ENCODE measurements around the gene ELFN1.

ELFN1 gene

GRCh38 chr7:1623810-1624209 lies 46.3 kb upstream of the ELFN1 start:
- TF ChIP-seq POLR2AphosphoS5 (IDR thresholded peaks at IDR 0.05; ENCODE audit: low read depth, low read length) (no peak), REST (IDR thresholded peaks at IDR 0.05; ENCODE audit: insufficient read depth in 1 of 2, low read depth in 2 of 2, low read length in 2 of 2) (no peak), TAF1 (IDR thresholded peaks at IDR 0.05; ENCODE audit: borderline replicate concordance, insufficient read depth, low read length) (no peak), FOXP2 (optimal IDR thresholded peaks at IDR 0.05; ENCODE audit: borderline replicate concordance, extremely low read depth, extremely low read length, insufficient read depth) (no peak), SIN3A (IDR thresholded peaks at IDR 0.05; ENCODE audit: borderline replicate concordance, insufficient read depth, low read length) (no peak)

- TF ChIP-seq FOXP2 (optimal IDR thresholded peaks at IDR 0.05; ENCODE audit: borderline replicate concordance, extremely low read depth, extremely low read length, insufficient read depth): no peak
- no peak for TF ChIP-seq REST (IDR thresholded peaks at IDR 0.05; ENCODE audit: insufficient read depth in 1 of 2, low read depth in 2 of 2, low read length in 2 of 2)
- TF ChIP-seq POLR2AphosphoS5 (IDR thresholded peaks at IDR 0.05; ENCODE audit: low read depth, low read length): no peak
- TF ChIP-seq SIN3A (IDR thresholded peaks at IDR 0.05; ENCODE audit: borderline replicate concordance, insufficient read depth, low read length): no peak
- TF ChIP-seq TAF1 (IDR thresholded peaks at IDR 0.05; ENCODE audit: borderline replicate concordance, insufficient read depth, low read length): no peak
Observed at GRCh38 chr7:1624999-1625927, 44.8 kb upstream of the ELFN1 start.

GRCh38 chr7:1626769-1627168 lies 43.3 kb upstream of the ELFN1 start:
- TF ChIP-seq REST (IDR thresholded peaks at IDR 0.05; ENCODE audit: insufficient read depth in 1 of 2, low read depth in 2 of 2, low read length in 2 of 2): no peak
- TF ChIP-seq TAF1 (IDR thresholded peaks at IDR 0.05; ENCODE audit: borderline replicate concordance, insufficient read depth, low read length): no peak
- no peak for TF ChIP-seq FOXP2 (optimal IDR thresholded peaks at IDR 0.05; ENCODE audit: borderline replicate concordance, extremely low read depth, extremely low read length, insufficient read depth)
- TF ChIP-seq SIN3A (IDR thresholded peaks at IDR 0.05; ENCODE audit: borderline replicate concordance, insufficient read depth, low read length): no peak
- TF ChIP-seq POLR2AphosphoS5 (IDR thresholded peaks at IDR 0.05; ENCODE audit: low read depth, low read length): no peak

GRCh38 chr7:1630700-1631336 lies 39.3 kb upstream of the ELFN1 start:
- no peak for TF ChIP-seq SIN3A (IDR thresholded peaks at IDR 0.05; ENCODE audit: borderline replicate concordance, insufficient read depth, low read length)
- TF ChIP-seq TAF1 (IDR thresholded peaks at IDR 0.05; ENCODE audit: borderline replicate concordance, insufficient read depth, low read length): no peak
- no peak for TF ChIP-seq FOXP2 (optimal IDR thresholded peaks at IDR 0.05; ENCODE audit: borderline replicate concordance, extremely low read depth, extremely low read length, insufficient read depth)
- no peak for TF ChIP-seq POLR2AphosphoS5 (IDR thresholded peaks at IDR 0.05; ENCODE audit: low read depth, low read length)
- TF ChIP-seq REST (IDR thresholded peaks at IDR 0.05; ENCODE audit: insufficient read depth in 1 of 2, low read depth in 2 of 2, low read length in 2 of 2): no peak
